DND-41 (cell line): ENCODE data around the gene SDR9C7.

Experiments used
- ATAC-seq: fragments of 200-7000 bp; cut with Tn5 transposase; 3 replicates; pipeline ENCODE4 v1.9.1; 2021; ENCODE audit warnings: low read depth; ENCODE audit not compliant: insufficient read depth
- DNase-seq: peaks from one replicate; pipeline ENCODE4 v3.0.0-alpha.2; 2020
- H2AFZ ChIP-seq: 2 replicates; pipeline ENCODE4 v1.6.0; 2012; ENCODE audit warnings: low read depth, low read length
- H3K27ac ChIP-seq: 2 replicates; pipeline ENCODE4 v1.5.1; 2012; ENCODE audit warnings: low read length, inconsistent platforms
- H3K27me3 ChIP-seq: fragments of 200-600 bp; sonication (generic); 2 replicates; pipeline ENCODE4 v1.6.0; 2012; ENCODE audit warnings: low read length, mild to moderate bottlenecking, inconsistent platforms; ENCODE audit not compliant: insufficient read depth, poor library complexity
- H3K36me3 ChIP-seq: 2 replicates; pipeline ENCODE4 v1.5.1; 2012; ENCODE audit warnings: low read length, inconsistent platforms; ENCODE audit not compliant: insufficient read depth
- H3K4me1 ChIP-seq: 2 replicates; pipeline ENCODE4 v1.5.1; 2012; ENCODE audit warnings: mild to moderate bottlenecking, low read length; ENCODE audit not compliant: insufficient read depth
- H3K4me2 ChIP-seq: 2 replicates; pipeline ENCODE4 v1.6.0; 2012; ENCODE audit warnings: mild to moderate bottlenecking, moderate library complexity, low read length, inconsistent platforms; ENCODE audit not compliant: insufficient read depth
- H3K4me3 ChIP-seq, 2 experiments: fragments of 200-600 bp in 1 of 2; shearing (Covaris generic) in 1 of 2; 2 replicates each; pipeline ENCODE4 v1.5.1; 2012 to 2016; ENCODE audit warnings: inconsistent platforms in 2 of 2, low read length in 2 of 2, mild to moderate bottlenecking in 2 of 2, low read depth in 1 of 2, moderate library complexity in 1 of 2
- H3K79me2 ChIP-seq: 2 replicates; pipeline ENCODE4 v1.6.0; 2012; ENCODE audit warnings: low read length, inconsistent platforms; ENCODE audit not compliant: insufficient read depth
- H3K9ac ChIP-seq: 2 replicates; pipeline ENCODE4 v1.6.0; 2012; ENCODE audit warnings: low read depth, mild to moderate bottlenecking, inconsistent platforms, low read length, moderate library complexity
- H3K9me3 ChIP-seq: 2 replicates; pipeline ENCODE4 v1.5.1; 2012; ENCODE audit warnings: low read length, moderate library complexity, mild to moderate bottlenecking, inconsistent platforms; ENCODE audit not compliant: insufficient read depth, severe bottlenecking
- H4K20me1 ChIP-seq: 2 replicates; pipeline ENCODE4 v1.6.0; 2012; ENCODE audit warnings: low read length; ENCODE audit not compliant: insufficient read depth
- CTCF ChIP-seq: IDR thresholded peaks from 2 replicates; pipeline ENCODE4 v1.5.1; 2012; ENCODE audit warnings: borderline replicate concordance, low read length, moderate library complexity, mild to moderate bottlenecking; ENCODE audit not compliant: poor library complexity, severe bottlenecking; ENCODE audit errors: extremely low read depth
- EZH2 ChIP-seq: IDR thresholded peaks from 3 replicates; pipeline ENCODE4 v1.6.1; 2012; ENCODE audit warnings: borderline replicate concordance, low read depth, mild to moderate bottlenecking, moderate library complexity, low read length, inconsistent platforms; ENCODE audit not compliant: severe bottlenecking

Gene SDR9C7

DNA sequence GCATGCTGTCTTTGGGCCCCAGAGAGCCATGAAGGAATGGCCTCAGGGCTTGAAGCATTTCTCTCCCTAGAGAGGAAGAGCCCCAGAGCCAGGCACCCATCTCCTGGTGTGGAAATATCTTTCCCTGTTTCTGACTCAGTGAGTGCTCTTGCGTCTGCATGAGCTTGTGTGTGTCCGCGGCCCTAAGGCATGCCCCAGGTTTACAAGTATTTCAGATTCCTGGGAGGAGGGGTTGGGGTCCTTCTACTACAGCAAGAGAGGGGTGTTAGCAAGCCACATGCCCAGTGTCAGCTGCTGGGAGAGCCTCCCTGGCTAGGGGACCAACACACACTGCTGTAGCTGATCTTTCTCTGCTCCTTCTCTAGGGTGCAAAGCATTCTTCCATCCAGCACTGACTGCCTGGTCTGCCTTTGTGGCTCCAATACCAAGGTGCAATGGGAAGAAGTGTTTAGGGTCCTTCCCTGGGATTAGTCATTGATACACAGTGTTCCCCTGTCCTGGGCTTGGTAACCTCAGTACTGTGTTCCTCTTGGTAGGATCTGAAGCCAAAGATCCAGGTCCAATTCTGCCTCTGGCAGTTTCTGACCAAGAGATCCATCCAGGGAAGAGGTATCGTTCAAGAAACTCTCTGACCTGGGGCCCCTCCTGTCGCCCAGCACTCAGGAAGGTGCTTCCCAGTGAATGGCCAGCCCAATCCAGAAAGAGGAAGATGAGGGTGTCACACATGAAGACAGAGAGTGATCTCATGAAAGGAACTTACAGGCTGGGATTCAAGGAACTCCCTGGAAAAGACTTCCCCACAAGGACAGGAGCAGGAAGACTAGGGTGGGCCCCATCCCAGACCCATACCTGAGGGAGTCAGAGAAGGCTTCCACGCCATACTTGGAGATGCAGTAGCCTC, 20.1 kb upstream of the SDR9C7 start:
- Histone ChIP-seq H2AFZ (no peak overlapping the region), H3K27me3 (no peaks in the 10 kb centered on the region), H3K9ac (no peak overlapping the region), H3K4me3 (no peak overlapping the region), H3K36me3 (no peaks in the 10 kb centered on the region), H4K20me1 (no peaks in the 10 kb centered on the region), H3K79me2 (no peaks in the 10 kb centered on the region), H3K4me1 (no peaks in the 10 kb centered on the region), H3K9me3 (peaks cover 6% of the 10 kb centered on the region), H3K4me2 (no peak overlapping the region), H3K27ac (no peak overlapping the region)
- ATAC-seq (no peak), DNase-seq (no peak)
- TF ChIP-seq CTCF (no peak), EZH2 (no peak)

DNA sequence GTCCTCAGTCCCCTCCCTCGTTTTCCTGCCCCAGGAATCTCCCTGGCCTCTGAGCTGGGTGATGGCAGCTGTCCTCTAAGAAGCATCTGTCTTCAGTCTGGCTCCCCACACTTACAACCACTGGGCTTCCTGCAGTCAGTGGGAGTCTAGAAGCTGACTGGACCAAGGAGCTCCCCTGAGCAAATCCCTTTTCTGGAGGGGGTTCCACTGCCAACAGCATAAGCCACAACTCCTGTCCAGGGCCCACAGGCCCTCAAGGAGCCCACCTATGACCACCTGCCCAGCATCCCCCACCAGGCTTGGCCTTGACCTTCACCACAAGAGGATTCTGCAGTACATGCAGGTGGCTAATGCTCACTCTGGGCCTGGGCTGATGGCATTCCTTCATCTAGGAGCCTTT, 19.1 kb upstream of the SDR9C7 start:
- Histone ChIP-seq H3K27me3 (no peaks in the 10 kb centered on the region), H3K27ac (no peak overlapping the region), H3K79me2 (no peaks in the 10 kb centered on the region), H4K20me1 (no peaks in the 10 kb centered on the region), H3K36me3 (no peaks in the 10 kb centered on the region), H3K9ac (no peak overlapping the region), H3K4me1 (no peaks in the 10 kb centered on the region), H2AFZ (no peak overlapping the region), H3K9me3 (peaks cover 2% of the 10 kb centered on the region), H3K4me2 (no peak overlapping the region), H3K4me3 (no peak overlapping the region)
- DNase-seq (no peak), ATAC-seq (no peak)
- no peak for TF ChIP-seq EZH2
- TF ChIP-seq CTCF = no peak

GRCh38 chr12:56951582-56952339, 17.6 kb upstream of the SDR9C7 start:
- Histone ChIP-seq H2AFZ (no peak overlapping the region), H3K36me3 (no peaks in the 10 kb centered on the region), H3K4me1 (no peaks in the 10 kb centered on the region), H3K79me2 (no peaks in the 10 kb centered on the region), H3K27ac (no peak overlapping the region), H3K4me3 (no peak overlapping the region), H3K27me3 (no peaks in the 10 kb centered on the region), H3K4me2 (no peak overlapping the region), H3K9ac (no peak overlapping the region), H3K9me3 (no peaks in the 10 kb centered on the region), H4K20me1 (no peaks in the 10 kb centered on the region)
- ATAC-seq (no peak), DNase-seq (no peak)
- TF ChIP-seq EZH2 (no peak), CTCF (no peak)
